Measurements from ENCODE around the gene FA2H. TPM values are rescaled to one million over a fixed set of nuclear protein-coding genes. Genes with fewer than 3 reads are reported as not detected.

FA2H gene
- total RNA-seq, 1 donor from 2014 or later: 11.5 TPM

DNA sequence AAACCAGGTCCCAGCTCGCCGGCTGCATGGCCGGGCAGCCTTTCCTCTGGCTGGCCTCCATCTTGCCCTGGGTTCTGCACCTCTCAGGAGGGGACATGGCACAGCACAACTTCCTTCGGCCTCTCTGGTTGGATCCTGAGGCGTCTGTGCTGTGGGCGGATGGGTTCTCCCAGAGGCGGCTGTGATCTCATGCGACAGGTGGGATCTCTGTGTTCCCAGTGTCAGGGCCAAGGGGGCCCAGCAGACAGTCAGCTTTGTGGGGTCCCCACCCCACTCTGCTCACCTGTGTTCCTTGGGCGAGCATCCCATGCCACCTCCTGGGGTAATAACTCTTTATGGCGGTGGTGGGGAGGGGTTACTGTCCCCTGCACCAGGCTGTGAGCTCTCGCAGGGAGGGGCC lies 35.8 kb downstream of the FA2H start:
- H3K4me3 ChIP-seq (ENCODE audit: low read depth, low read length): no peak overlapping the region
- TF ChIP-seq, protein P1, sequence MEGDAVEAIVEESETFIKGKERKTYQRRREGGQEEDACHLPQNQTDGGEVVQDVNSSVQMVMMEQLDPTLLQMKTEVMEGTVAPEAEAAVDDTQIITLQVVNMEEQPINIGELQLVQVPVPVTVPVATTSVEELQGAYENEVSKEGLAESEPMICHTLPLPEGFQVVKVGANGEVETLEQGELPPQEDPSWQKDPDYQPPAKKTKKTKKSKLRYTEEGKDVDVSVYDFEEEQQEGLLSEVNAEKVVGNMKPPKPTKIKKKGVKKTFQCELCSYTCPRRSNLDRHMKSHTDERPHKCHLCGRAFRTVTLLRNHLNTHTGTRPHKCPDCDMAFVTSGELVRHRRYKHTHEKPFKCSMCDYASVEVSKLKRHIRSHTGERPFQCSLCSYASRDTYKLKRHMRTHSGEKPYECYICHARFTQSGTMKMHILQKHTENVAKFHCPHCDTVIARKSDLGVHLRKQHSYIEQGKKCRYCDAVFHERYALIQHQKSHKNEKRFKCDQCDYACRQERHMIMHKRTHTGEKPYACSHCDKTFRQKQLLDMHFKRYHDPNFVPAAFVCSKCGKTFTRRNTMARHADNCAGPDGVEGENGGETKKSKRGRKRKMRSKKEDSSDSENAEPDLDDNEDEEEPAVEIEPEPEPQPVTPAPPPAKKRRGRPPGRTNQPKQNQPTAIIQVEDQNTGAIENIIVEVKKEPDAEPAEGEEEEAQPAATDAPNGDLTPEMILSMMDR (conservative IDR thresholded peaks at IDR 0.05; ENCODE audit: low read depth, low read length): no peak
- no peak for DNase-seq (ENCODE audit: low read depth)

DNA sequence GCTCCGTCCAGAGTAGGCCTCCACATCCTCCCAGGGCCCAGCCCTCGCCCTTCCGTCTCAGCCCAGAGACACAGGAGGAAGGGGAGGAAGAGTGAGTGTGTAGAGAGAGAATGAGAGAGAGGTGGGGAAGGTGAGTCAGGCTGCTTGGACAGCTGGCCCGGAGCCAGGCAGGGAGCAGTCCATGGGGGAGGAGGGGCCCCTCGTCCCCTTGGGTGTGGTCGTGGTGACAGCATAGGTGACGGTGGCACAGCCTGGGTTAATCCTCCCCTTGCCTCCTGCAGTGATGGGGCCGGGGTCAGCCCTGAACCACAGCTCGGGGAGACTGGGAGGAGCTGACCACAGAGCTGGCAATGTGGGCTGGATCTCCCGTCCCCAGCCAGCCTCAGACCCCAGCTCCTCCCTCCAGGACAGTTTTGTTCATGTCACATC lies 36.5 kb downstream of the FA2H start:
- no peak overlapping the region for H3K4me3 ChIP-seq (ENCODE audit: low read depth, low read length)
- DNase-seq (ENCODE audit: low read depth): no peak
- TF ChIP-seq, protein P1 (conservative IDR thresholded peaks at IDR 0.05; ENCODE audit: low read depth, low read length): no peak

DNA sequence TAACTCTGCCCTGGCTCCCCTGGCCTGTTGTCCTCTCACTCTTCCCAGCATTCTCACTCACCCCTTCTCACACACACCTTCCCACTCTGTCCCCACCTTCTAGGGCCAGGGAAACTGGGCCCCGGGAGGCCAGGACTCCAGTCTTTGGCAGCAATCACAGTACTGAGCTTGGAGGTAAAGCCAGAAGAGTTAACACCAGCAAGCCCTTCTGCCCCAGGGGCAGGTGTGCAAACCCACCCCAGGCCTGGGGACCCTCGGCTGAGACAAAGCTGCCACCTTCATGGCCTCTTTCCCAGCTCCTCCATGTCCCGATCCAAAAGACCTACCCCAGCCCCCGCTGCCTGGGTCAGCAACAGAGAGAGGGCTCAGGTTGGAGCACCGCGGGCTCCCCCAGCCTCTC lies 37.1 kb downstream of the FA2H start:
- TF ChIP-seq, protein P1 (conservative IDR thresholded peaks at IDR 0.05; ENCODE audit: low read depth, low read length): no peak
- DNase-seq (ENCODE audit: low read depth): no peak
- no peak overlapping the region for H3K4me3 ChIP-seq (ENCODE audit: low read depth, low read length)

DNA sequence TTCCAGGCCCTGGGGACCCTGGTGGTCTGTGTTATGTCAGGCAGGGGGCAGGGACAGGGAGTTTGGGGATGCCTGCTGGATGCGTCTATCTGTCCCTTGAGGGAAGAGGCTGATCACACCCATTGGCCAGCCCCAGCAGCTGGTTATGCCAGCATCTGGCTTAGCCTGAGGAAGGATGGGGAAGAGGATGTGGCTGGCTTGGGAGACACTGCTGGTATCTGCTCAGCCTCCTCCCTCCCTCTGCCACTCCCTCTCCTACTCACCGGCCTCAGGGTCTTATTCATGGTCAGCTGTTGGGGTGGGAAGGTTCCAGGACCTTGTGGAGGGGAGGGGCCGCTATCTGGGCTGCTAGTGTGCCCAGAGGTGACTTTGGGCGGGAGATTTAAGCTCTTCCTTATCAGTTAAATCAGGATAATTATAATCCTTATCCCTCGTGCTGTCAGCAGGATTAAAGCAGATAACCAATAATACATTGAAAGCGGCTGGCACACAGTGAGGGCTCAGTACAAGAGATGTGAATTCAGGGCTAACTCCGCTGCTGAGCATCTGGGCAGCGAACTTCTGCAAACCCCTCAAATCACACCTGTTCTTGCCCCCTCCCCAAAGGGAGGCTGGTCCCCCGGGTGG lies 38.0 kb downstream of the FA2H start:
- DNase-seq (ENCODE audit: low read depth): no peak

DNA sequence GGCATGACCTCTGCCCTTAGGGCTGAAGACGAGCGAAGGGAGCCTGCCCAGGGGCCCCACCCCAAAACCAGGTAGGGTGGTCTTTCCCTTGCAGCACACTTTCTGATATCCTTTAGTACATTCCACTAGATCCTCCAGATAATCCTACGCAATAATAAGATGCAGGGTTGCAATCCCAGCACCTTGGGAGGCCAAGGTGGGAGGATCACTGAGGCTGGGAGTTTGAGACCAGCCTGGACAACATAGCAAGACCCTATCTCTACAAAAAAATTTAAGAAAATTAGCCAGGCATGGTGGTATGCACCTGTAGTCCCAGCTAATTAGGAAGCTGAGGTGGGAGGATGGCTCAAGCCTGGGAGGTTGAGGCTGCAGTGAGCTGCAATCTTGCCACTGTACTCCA lies 39.1 kb downstream of the FA2H start:
- no peak overlapping the region for H3K4me3 ChIP-seq (ENCODE audit: low read depth, low read length)
- no peak for DNase-seq (ENCODE audit: low read depth)
- TF ChIP-seq, protein P1 (conservative IDR thresholded peaks at IDR 0.05; ENCODE audit: low read depth, low read length): no peak

More for the DNA sequence above, 38.0 kb downstream of the FA2H start:
- no peak overlapping the region for H3K4me3 ChIP-seq (ENCODE audit: low read depth, low read length)
- TF ChIP-seq, protein P1 (conservative IDR thresholded peaks at IDR 0.05; ENCODE audit: low read depth, low read length): no peak

DNA sequence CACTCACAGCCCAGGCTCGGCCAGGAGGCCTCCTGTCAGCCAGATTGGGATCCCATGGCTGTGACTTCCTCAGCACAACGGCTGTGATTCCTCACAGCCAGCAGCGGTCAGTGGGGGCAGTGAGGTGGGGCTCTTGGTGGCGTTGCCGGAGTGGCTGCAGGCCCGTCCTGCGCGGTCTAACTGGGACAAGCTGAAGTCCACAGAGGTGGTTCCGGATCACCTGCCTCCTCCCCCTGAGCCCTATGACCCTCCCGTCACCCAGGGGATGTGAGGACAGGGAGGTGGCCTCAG lies 39.5 kb downstream of the FA2H start:
- H3K4me3 ChIP-seq (ENCODE audit: low read depth, low read length): no peak overlapping the region
- no peak for DNase-seq (ENCODE audit: low read depth)
- TF ChIP-seq, protein P1 (conservative IDR thresholded peaks at IDR 0.05; ENCODE audit: low read depth, low read length): no peak
